Neural progenitor cell (in vitro differentiated cells): Measurements from ENCODE around the gene PLA2G4E.

Experiments
- CTCF ChIP-seq: fragments of 200-600 bp; sonication (generic); IDR thresholded peaks from 2 replicates; pipeline ENCODE4 v1.5.1; 2017; ENCODE audit warnings: antibody characterized with exemption, mild to moderate bottlenecking
- EZH2 ChIP-seq: fragments of 200-600 bp; sonication (generic); IDR thresholded peaks from 2 replicates; pipeline ENCODE4 v1.6.1; 2017; ENCODE audit warnings: antibody characterized with exemption, mild to moderate bottlenecking, moderate library complexity

GRCh38 chr15:42033214-42033873 is 12.5 kb upstream of the PLA2G4E start:
- TF ChIP-seq CTCF, result no peak
- TF ChIP-seq EZH2, result no peak
